Gastroesophageal sphincter (tissue), 4 donors: ENCODE measurements around the gene CENPC. TPM values are rescaled to one million over a fixed set of nuclear protein-coding genes. Genes with fewer than 3 reads are reported as not detected.
"Not testable (repeated sequence)": the region's sequence is repeated elsewhere in the genome, so short reads cannot be mapped to it uniquely, and the experiment has no call there.

ENCODE experiments used
- ATAC-seq: fragments of 150-250 bp; one replicate; pipeline ENCODE4 v1.9.1; 2016; ENCODE audit warnings: mild to moderate bottlenecking, moderate library complexity
- H3K27ac ChIP-seq, 4 donors: fragments of 200-600 bp; sonication (generic) in 3 of 4; 1 replicate in 3 of 4; 2 replicates in 1 of 4; pipeline ENCODE4 v1.5.1; 2016 to 2019
- H3K27me3 ChIP-seq: fragments of 200-600 bp; sonication (generic); one replicate; pipeline ENCODE4 v1.5.1; 2019
- H3K36me3 ChIP-seq, 2 donors: fragments of 200-600 bp; sonication (generic); one replicate each; pipeline ENCODE4 v1.5.1; 2019; ENCODE audit warnings: control low read depth in 1 of 2
- H3K4me1 ChIP-seq, 3 donors: fragments of 200-600 bp; sonication (generic); 1 replicate in 2 of 3; 2 replicates in 1 of 3; pipeline ENCODE4 v1.5.1; 2016 to 2019; ENCODE audit warnings: control low read depth in 2 of 3
- H3K4me3 ChIP-seq, 2 donors: fragments of 200-600 bp; sonication (generic); one replicate each; pipeline ENCODE4 v1.5.1; 2019; ENCODE audit warnings: mild to moderate bottlenecking in 1 of 2, moderate library complexity in 1 of 2
- H3K9me3 ChIP-seq, 3 donors: fragments of 200-600 bp; sonication (generic); one replicate each; pipeline ENCODE4 v1.5.1; 2017 to 2019; ENCODE audit warnings: control low read depth in 2 of 3
- EP300 ChIP-seq: sonication (generic); formaldehyde crosslinking; IDR thresholded peaks from one replicate; pipeline ENCODE4 v1.6.1; 2017; ENCODE audit warnings: antibody characterized with exemption, mild to moderate bottlenecking
- POLR2A ChIP-seq, 2 donors: fragments of 450-650 bp; IDR thresholded peaks; one replicate each; pipeline ENCODE4 v1.6.1; 2017; ENCODE audit warnings: antibody characterized with exemption in 2 of 2, mild to moderate bottlenecking in 2 of 2, moderate library complexity in 1 of 2
- POLR2AphosphoS5 ChIP-seq: sonication (generic); formaldehyde crosslinking; IDR thresholded peaks from one replicate; pipeline ENCODE4 v1.6.1; 2017; ENCODE audit warnings: antibody characterized with exemption
- WGBS, 2 donors: methylation state at CpG; one replicate each; pipeline ENCODE4 v1.1.5; 2018; ENCODE audit warnings: low coverage in 1 of 2; 5-methylcytosine and 5-hydroxymethylcytosine counted together
- total RNA-seq, 4 donors: library from RNA; depleted of rRNA; stranded (reverse); fragments of >200 nt; gene quantifications; one replicate each; pipeline ENCODE4 v1.1.0, GENCODE V29; 2016
- TF ChIP-seq, protein P1 (sequence below), 4 experiments: fragments of 200-600 bp in 2 of 4; fragments of 450-650 bp in 2 of 4; sonication (generic) in 1 of 4; IDR thresholded peaks; one replicate each; pipeline ENCODE4 v1.5.1; 2017 to 2019; ENCODE audit warnings: antibody characterized with exemption in 4 of 4, mild to moderate bottlenecking in 2 of 4, moderate library complexity in 2 of 4

Gene CENPC
- total RNA-seq, 4 donors from 2014 or later: 12.4 to 48.4 (median 20.2) TPM

DNA sequence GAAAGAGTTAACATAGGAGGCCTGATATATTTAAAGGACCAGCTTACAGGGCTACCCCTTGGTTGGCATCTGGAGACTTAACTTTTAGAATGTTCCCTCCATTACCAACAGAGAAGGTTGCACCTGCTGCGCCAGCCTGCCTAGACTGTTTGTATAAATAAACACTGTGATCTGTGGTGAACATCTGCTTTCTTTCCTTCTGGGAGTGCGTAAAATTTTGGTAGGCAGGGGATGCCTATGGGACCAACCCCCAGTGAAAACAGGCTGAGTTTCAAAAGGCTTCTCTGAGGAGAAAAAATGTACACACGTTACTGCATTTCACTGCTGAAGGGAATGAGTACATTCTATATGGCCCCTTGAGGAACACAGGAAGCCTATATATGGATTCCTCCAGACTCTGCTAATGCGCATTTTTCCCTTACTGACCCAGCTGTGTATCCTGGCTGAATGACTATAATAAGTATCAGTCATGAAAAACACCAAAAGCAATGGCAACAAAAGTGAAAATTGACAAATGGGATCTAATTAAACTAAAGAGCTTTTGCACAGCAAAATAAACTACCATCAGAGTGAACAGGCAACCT lies 13.8 kb downstream of the CENPC start:
- ATAC-seq: no peak
- no peak overlapping the region for H3K27ac ChIP-seq
- WGBS, 2 donors: 67 to 79% methylated on average over 2 to 3 of the region's 4 CpGs
- H3K9me3 ChIP-seq: no peaks in the 10 kb centered on the region
- no peak overlapping the region for H3K4me3 ChIP-seq
- H3K4me1 ChIP-seq: no peaks in the 10 kb centered on the region
- H3K36me3 ChIP-seq: peaks cover 0 to 71% of the 10 kb centered on the region in 2 donors
- no peaks in the 10 kb centered on the region for H3K27me3 ChIP-seq
- no peak for TF ChIP-seq POLR2A (IDR thresholded peaks at IDR 0.05)
- TF ChIP-seq, protein P1, sequence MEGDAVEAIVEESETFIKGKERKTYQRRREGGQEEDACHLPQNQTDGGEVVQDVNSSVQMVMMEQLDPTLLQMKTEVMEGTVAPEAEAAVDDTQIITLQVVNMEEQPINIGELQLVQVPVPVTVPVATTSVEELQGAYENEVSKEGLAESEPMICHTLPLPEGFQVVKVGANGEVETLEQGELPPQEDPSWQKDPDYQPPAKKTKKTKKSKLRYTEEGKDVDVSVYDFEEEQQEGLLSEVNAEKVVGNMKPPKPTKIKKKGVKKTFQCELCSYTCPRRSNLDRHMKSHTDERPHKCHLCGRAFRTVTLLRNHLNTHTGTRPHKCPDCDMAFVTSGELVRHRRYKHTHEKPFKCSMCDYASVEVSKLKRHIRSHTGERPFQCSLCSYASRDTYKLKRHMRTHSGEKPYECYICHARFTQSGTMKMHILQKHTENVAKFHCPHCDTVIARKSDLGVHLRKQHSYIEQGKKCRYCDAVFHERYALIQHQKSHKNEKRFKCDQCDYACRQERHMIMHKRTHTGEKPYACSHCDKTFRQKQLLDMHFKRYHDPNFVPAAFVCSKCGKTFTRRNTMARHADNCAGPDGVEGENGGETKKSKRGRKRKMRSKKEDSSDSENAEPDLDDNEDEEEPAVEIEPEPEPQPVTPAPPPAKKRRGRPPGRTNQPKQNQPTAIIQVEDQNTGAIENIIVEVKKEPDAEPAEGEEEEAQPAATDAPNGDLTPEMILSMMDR (IDR thresholded peaks at IDR 0.05): no peak

DNA sequence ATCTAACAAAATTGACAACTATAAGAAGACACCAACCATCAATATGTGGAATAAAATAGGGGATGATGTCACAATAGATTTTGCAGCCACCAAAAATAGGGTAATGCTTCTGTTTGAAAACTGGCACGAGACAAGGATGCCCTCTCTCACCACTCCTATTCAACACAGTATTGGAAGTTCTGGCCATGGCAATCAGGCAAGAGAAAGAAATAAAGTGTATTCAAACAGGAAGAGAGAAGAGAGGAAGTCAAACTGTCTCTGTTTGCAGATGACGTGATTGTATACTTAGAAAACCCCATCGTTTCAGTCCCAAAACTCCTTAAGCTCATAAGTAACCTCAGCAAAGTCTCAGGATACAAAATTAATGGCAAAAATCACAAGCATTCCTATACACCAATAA lies 21.2 kb downstream of the CENPC start:
- WGBS, 2 donors: 93 to 100% methylated on average over 1 to 2 of the region's 3 CpGs
- not testable (repeated sequence) for H3K9me3 ChIP-seq

DNA sequence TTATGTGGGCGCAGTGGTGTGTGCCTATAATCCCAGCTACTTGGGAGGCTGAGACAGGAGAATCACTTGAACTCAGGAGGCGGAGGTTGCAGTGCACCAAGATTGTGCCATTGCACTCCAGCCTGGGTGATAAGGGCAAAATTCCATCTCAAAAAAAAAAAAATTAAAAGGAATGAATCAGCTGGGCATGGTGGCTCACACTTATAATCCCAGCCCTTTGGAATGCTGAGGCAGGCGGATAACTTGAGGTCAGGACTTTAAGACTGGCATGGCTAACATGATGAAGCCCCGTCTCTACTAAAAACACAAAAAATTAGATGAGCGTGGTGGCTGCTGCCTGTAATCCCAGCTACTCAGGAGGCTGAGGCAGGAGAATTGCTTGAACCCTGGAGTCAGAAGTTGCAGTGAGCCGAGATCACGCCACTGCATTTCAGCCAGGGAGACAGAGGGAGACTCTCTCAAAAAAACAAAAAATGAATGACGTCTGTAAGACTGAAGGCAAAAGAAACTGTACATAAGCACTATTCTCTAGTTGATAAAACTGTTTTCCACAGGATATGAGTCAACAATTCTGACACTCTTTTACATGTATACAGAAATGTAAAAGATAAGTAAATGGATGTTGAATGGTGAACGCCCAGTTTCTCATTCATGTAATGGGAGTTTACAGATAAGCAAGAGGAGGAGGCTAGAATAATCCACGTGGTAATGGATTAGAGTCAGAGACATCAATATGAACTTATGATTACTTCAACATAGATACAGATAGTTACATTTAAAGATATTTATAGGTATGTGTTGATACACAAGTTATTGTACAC lies 22.2 kb downstream of the CENPC start:
- WGBS, 2 donors: 93 to 94% methylated on average over 9 of the region's 10 CpGs
- peaks cover 0 to 18% of the 10 kb centered on the region in 2 donors for H3K36me3 ChIP-seq
- TF ChIP-seq EP300 (no peak), POLR2A (IDR thresholded peaks at IDR 0.05) (no peak), POLR2AphosphoS5 (no peak)
- TF ChIP-seq, protein P1 (IDR thresholded peaks at IDR 0.05): no peak
- H3K4me3 ChIP-seq: no peak overlapping the region
- H3K4me1 ChIP-seq: peaks cover 0 to 21% (median 5%) of the 10 kb centered on the region in 3 donors
- no peaks in the 10 kb centered on the region for H3K9me3 ChIP-seq
- no peak for ATAC-seq
- H3K27me3 ChIP-seq: no peaks in the 10 kb centered on the region
- H3K27ac ChIP-seq: no peak overlapping the region

More for the DNA sequence above, 21.2 kb downstream of the CENPC start:
- not testable (repeated sequence) for H3K4me3 ChIP-seq, ATAC-seq, H3K27ac ChIP-seq, H3K27me3 ChIP-seq
- Histone ChIP-seq H3K36me3 (peaks cover 0 to 16% of the 10 kb centered on the region in 2 donors), H3K4me1 (peaks cover 0 to 21% (median 5%) of the 10 kb centered on the region in 3 donors)

DNA sequence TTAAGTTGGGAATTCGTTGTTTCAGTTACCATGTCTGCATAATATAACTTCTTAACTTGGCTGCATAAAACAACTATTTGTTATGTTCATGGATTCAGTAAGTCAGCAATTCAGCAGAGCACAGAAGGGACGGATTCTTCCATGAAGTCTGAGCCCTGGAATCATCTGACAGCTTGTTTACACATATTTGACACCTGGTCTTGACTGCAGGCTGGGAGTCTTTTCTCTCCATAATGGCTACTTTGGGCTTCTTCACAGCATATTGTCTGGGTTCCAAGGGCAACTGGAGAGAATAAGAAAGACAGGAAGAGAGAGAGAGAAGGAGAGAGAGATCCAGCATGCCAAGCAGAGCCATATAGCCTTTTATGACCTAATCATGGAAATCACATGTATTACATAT lies 23.1 kb downstream of the CENPC start:
- no peak for ATAC-seq
- H3K9me3 ChIP-seq: no peaks in the 10 kb centered on the region
- no peak for TF ChIP-seq POLR2A (IDR thresholded peaks at IDR 0.05)
- TF ChIP-seq, protein P1 (IDR thresholded peaks at IDR 0.05): no peak
- TF ChIP-seq POLR2AphosphoS5: no peak
- no peak for TF ChIP-seq EP300
- H3K27me3 ChIP-seq: no peaks in the 10 kb centered on the region
- H3K4me3 ChIP-seq: no peak overlapping the region
- WGBS, 2 donors: 23 to 28% methylated on average over 2 of the region's 2 CpGs
- no peak overlapping the region for H3K27ac ChIP-seq
- H3K4me1 ChIP-seq: peaks cover 0 to 21% (median 5%) of the 10 kb centered on the region in 3 donors
- H3K36me3 ChIP-seq: peaks cover 0 to 26% of the 10 kb centered on the region in 2 donors

DNA sequence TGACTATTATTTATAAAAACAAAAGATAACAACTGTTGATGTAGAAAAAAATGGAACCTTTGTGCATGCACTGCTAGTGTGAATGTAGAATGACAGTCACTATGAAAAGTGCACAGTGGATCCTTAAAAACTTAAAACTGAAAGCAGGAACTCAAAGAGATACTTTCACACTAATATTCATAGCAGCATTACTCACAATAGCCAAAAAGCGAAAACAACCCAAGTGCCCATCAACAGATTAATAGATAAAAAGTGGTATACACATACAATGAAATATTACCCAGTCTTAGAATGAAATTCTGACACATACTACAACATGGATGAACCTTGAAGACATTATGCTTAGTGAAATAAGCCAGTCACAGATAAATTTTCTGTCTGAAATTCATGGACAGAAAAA lies 23.8 kb downstream of the CENPC start:
- H3K36me3 ChIP-seq: peaks cover 0 to 32% of the 10 kb centered on the region in 2 donors

More for the DNA sequence above, 23.8 kb downstream of the CENPC start:
- Histone ChIP-seq H3K27ac (no peak overlapping the region), H3K27me3 (no peaks in the 10 kb centered on the region), H3K9me3 (no peaks in the 10 kb centered on the region), H3K4me1 (peaks cover 0 to 21% (median 5%) of the 10 kb centered on the region in 3 donors), H3K4me3 (no peak overlapping the region)
- 63 to 86% methylated on average over 1 of the region's 1 CpG for WGBS, 2 donors
- TF ChIP-seq, protein P1 (IDR thresholded peaks at IDR 0.05): no peak
- TF ChIP-seq POLR2A (IDR thresholded peaks at IDR 0.05) (no peak), EP300 (no peak), POLR2AphosphoS5 (no peak)
- no peak for ATAC-seq
